Liver (tissue), 3 donors: ENCODE data around the gene CNOT10.

Source experiments
- CTCF ChIP-seq: fragments of 150-350 bp; IDR thresholded peaks from 2 replicates; pipeline ENCODE4 v1.5.1; 2017; ENCODE audit warnings: improper control_type of control experiment, low read depth, low read length; ENCODE audit not compliant: missing input control
- EGR1 ChIP-seq, 2 donors: IDR thresholded peaks; 2 replicates each; pipeline ENCODE4 v1.6.1; 2016 to 2018; ENCODE audit warnings: antibody characterized with exemption in 2 of 2, low read depth in 2 of 2
- FOXA1 ChIP-seq: IDR thresholded peaks from 2 replicates; pipeline ENCODE4 v1.6.1; 2016; ENCODE audit warnings: antibody characterized with exemption
- GABPA ChIP-seq, 2 donors: IDR thresholded peaks in 1 of 2; conservative IDR thresholded peaks in 1 of 2; 2 replicates each; pipeline ENCODE4 v1.6.1; 2016; ENCODE audit warnings: antibody characterized with exemption in 2 of 2, mild to moderate bottlenecking in 1 of 2, moderate library complexity in 1 of 2
- JUND ChIP-seq, 2 donors: IDR thresholded peaks; 2 replicates each; pipeline ENCODE4 v1.6.1; 2016; ENCODE audit warnings: antibody characterized with exemption in 2 of 2
- donor health status: healthy.
- donor health status: healthy.

GRCh38 chr3:32818229-32818969, 133.4 kb downstream of the CNOT10 start:
- TF ChIP-seq CTCF (no peak), FOXA1 (no peak), EGR1 (IDR thresholded peaks at IDR 0.05; ENCODE audit: low read depth in 2 of 2) (no peak), JUND (IDR thresholded peaks at IDR 0.05) (no peak), GABPA (IDR thresholded peaks at IDR 0.05 in 1 of 2, conservative IDR thresholded peaks at IDR 0.05 in 1 of 2) (no peak)
